ENCODE results near the gene NGDN. TPM values are rescaled to one million over a fixed set of nuclear protein-coding genes. Genes with fewer than 3 reads are reported as not detected.

The NGDN gene
- total and polyA plus RNA-seq, 2 of the 8 experiments (the other 6 are each of a cell fraction or from before 2014, with no cell fraction given): 39.8 to 48.8 TPM

GRCh38 chr14:23483236-23483854 is 13.8 kb downstream of the NGDN start (continued):
- TF ChIP-seq, protein P1, sequence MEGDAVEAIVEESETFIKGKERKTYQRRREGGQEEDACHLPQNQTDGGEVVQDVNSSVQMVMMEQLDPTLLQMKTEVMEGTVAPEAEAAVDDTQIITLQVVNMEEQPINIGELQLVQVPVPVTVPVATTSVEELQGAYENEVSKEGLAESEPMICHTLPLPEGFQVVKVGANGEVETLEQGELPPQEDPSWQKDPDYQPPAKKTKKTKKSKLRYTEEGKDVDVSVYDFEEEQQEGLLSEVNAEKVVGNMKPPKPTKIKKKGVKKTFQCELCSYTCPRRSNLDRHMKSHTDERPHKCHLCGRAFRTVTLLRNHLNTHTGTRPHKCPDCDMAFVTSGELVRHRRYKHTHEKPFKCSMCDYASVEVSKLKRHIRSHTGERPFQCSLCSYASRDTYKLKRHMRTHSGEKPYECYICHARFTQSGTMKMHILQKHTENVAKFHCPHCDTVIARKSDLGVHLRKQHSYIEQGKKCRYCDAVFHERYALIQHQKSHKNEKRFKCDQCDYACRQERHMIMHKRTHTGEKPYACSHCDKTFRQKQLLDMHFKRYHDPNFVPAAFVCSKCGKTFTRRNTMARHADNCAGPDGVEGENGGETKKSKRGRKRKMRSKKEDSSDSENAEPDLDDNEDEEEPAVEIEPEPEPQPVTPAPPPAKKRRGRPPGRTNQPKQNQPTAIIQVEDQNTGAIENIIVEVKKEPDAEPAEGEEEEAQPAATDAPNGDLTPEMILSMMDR (IDR thresholded peaks at IDR 0.05; ENCODE audit: control extremely low read depth in 1 of 3, insufficient read depth in 1 of 3, low read depth in 1 of 3, low read length in 3 of 3): peak; percentile 94 to 98 (median 94)
- no peak for TF ChIP-seq SUZ12 (IDR thresholded peaks at IDR 0.05; ENCODE audit: low read length)
